ENCODE data around the gene NTNG2.

- no peak for TF ChIP-seq CTCF (IDR thresholded peaks at IDR 0.05)
- TF ChIP-seq EZH2 (IDR thresholded peaks at IDR 0.05; ENCODE audit: borderline replicate concordance, insufficient read depth, low read depth, low read length, poor library complexity, severe bottlenecking): no peak
Observed at GRCh38 chr9:132114102-132114707, 47.7 kb upstream of the NTNG2 start.
